Epithelial cell of esophagus (primary cell): ENCODE data around the gene ETV4.

Source experiments
- DNase-seq: peaks from one replicate; pipeline ENCODE4 v3.0.0; 2010; ENCODE audit warnings: low read depth
- H3K4me3 ChIP-seq: 2 replicates; pipeline ENCODE4 v1.5.1; 2011; ENCODE audit warnings: mild to moderate bottlenecking, low read length, control low read depth
- CTCF ChIP-seq: IDR thresholded peaks from 2 replicates; pipeline ENCODE4 v1.5.1; 2011; ENCODE audit warnings: low read depth, mild to moderate bottlenecking, low read length, control low read depth, inconsistent platforms; ENCODE audit not compliant: insufficient read depth; ENCODE audit errors: missing control alignments

Gene ETV4

GRCh38 chr17:43553573-43553972 lies 7.4 kb upstream of the ETV4 start:
- no peak overlapping the region for H3K4me3 ChIP-seq
- DNase-seq: no peak
- no peak for TF ChIP-seq CTCF

- DNase-seq: no peak
- no peak for TF ChIP-seq CTCF
- H3K4me3 ChIP-seq: no peak overlapping the region
Observed at GRCh38 chr17:43552229-43552837, 6.2 kb upstream of the ETV4 start.

- DNase-seq: no peak
- no peak for TF ChIP-seq CTCF
- H3K4me3 ChIP-seq: no peak overlapping the region
Observed at GRCh38 chr17:43550754-43551153, 4.6 kb upstream of the ETV4 start.

DNA sequence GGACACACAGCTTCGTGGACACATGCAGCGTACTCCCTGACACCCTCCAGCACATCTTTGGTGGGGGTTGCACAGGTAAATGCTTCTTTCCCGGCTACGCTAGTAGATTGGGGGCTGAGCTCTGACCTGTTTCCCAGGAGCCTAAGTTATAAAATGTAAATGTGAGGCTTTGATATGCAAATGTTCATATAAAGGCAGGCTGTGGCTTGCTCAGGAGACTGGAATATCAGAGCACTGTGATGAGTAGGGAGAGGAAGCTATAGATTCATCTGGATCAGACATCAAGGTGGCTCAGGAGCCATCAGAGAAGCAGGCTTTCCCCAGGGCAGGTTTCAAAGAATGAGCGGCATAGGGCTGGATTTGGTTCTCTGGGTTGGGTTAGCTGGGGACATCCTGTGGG lies 3.4 kb upstream of the ETV4 start:
- no peak for TF ChIP-seq CTCF
- DNase-seq: peak; percentile 79
- H3K4me3 ChIP-seq: no peak overlapping the region

DNA sequence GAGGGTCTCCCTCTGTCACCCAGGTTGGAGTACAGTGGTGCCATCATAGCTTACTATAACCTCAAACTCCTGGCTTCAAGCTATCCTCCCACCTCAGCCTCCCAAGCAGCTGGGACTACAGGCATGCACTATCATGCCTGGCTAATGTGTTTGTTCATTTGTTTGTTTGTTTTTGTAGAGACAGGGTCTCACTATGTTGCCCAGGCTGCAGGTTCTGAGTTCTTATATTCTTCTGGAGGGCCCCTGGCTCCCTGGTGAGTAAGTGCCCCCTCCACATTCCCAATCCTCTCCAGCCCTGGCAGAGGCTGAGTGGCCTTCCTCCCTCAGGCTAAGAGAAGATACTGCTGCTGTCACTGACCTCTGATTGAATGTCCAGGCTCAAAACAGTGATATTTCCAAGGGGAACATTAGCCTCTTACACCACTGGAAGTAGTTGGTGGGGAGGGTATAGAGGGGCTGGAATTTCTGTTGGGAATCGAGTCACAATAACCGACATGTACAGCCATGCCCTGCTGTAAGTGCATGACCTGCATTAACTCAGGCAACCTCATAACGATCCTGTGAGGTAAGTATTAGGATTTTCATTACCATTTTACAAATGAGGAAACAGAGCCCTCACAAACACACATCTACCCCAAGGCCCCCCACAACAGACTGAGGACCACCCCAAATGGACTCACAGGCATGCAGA lies 2.7 kb upstream of the ETV4 start:
- no peak overlapping the region for H3K4me3 ChIP-seq
- TF ChIP-seq CTCF: no peak
- peak; percentile 80 for DNase-seq

DNA sequence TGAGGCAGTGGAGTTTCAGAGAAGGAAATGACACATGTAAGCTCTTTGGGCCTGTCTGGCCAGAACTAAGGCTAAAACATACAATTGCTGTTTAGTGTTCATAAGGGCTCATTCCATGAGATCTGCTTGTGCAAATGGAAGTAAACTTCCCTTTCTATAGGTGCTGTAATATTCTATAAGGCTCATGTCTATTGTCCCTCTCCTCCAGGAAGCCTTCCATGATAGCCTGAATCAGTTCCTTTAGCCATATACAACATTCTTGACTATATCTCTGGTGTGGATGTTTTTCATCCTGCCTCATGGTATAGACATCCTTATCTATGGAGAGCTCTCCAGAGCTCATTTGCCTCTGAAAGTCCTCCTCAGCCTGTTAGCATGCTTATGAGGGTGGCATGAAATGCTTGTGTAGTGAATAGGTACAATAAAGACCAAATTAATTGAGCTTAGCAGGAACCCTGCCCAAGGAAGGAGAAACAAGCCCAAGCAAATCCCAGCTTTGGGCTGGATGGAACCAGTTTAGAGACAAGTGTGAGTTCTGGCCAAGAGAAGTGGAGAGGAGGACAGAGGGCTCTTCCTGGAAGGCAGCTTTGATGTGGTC lies 1.6 kb upstream of the ETV4 start:
- TF ChIP-seq CTCF: no peak
- peak; percentile 75 for DNase-seq
- H3K4me3 ChIP-seq: no peak overlapping the region
